Neural cell (in vitro differentiated cells): ENCODE measurements around the gene GDF9. TPM values are rescaled to one million over a fixed set of nuclear protein-coding genes. Genes with fewer than 3 reads are reported as not detected.

Source experiments
- H2AFZ ChIP-seq: fragments of 200-600, 300-800 bp; sonication (generic), shearing (Covaris generic); 2 replicates; pipeline ENCODE4 v1.6.0; 2014; ENCODE audit warnings: low read depth, mild to moderate bottlenecking, antibody characterized with exemption, low read length, moderate library complexity
- H3F3A ChIP-seq: fragments of 200-600 bp; shearing (Covaris generic); 2 replicates; pipeline ENCODE4 v1.6.1; 2016; ENCODE audit warnings: mild to moderate bottlenecking, moderate library complexity, mixed read lengths, antibody characterized with exemption, low read length; ENCODE audit not compliant: insufficient read depth, poor library complexity, severe bottlenecking
- H3K27ac ChIP-seq: fragments of 200-600, 300-800 bp; sonication (generic), shearing (Covaris generic); 2 replicates; pipeline ENCODE4 v1.5.1; 2014; ENCODE audit warnings: mild to moderate bottlenecking, low read length, moderate library complexity
- H3K27me3 ChIP-seq: fragments of 300-800, 200-600 bp; sonication (generic), shearing (Covaris generic); 2 replicates; pipeline ENCODE4 v1.6.0; 2014; ENCODE audit warnings: mild to moderate bottlenecking, low read depth, low read length, moderate library complexity; ENCODE audit not compliant: insufficient read depth
- H3K36me3 ChIP-seq: fragments of 300-800, 200-600 bp; sonication (generic), shearing (Covaris generic); 2 replicates; pipeline ENCODE4 v1.5.1; 2014; ENCODE audit warnings: mild to moderate bottlenecking, antibody characterized with exemption, low read length, moderate library complexity; ENCODE audit not compliant: insufficient read depth
- H3K4me2 ChIP-seq: fragments of 300-800, 200-600 bp; sonication (generic), shearing (Covaris generic); 2 replicates; pipeline ENCODE4 v1.6.0; 2014; ENCODE audit warnings: mild to moderate bottlenecking, low read length
- H3K4me3 ChIP-seq: fragments of 300-800, 200-600 bp; sonication (generic), shearing (Covaris generic); 2 replicates; pipeline ENCODE4 v1.5.1; 2014; ENCODE audit warnings: mild to moderate bottlenecking, low read length, moderate library complexity
- H3K79me2 ChIP-seq: fragments of 200-600 bp; shearing (Covaris generic); replicated peaks from 2 replicates; pipeline ENCODE4 v1.6.0; 2014; ENCODE audit warnings: mild to moderate bottlenecking, low read length, moderate library complexity; ENCODE audit not compliant: insufficient read depth
- H3K9ac ChIP-seq: fragments of 300-800, 200-600 bp; sonication (generic), shearing (Covaris generic); 2 replicates; pipeline ENCODE4 v1.6.1; 2016; ENCODE audit warnings: mild to moderate bottlenecking, low read length, mixed read lengths
- H3K9me2 ChIP-seq: fragments of 200-600 bp; shearing (Covaris generic); 2 replicates; pipeline ENCODE4 v1.6.1; 2016; ENCODE audit warnings: mild to moderate bottlenecking, low read length, mixed read lengths; ENCODE audit not compliant: insufficient read depth
- H3K9me3 ChIP-seq: fragments of 200-600, 300-800 bp; sonication (generic), shearing (Covaris generic); 2 replicates; pipeline ENCODE4 v1.6.1; 2016; ENCODE audit warnings: mild to moderate bottlenecking, mixed run types, low read length, moderate library complexity, mixed read lengths
- H4K20me1 ChIP-seq: fragments of 200-600 bp; shearing (Covaris generic); 2 replicates; pipeline ENCODE4 v1.6.1; 2016; ENCODE audit warnings: mild to moderate bottlenecking, mixed run types; ENCODE audit not compliant: insufficient read depth
- EP300 ChIP-seq: fragments of 450-650 bp; conservative IDR thresholded peaks from 2 replicates; pipeline ENCODE4 v1.6.1; 2014; ENCODE audit warnings: antibody characterized with exemption, mild to moderate bottlenecking, moderate library complexity; ENCODE audit not compliant: poor library complexity, severe bottlenecking
- EZH2 ChIP-seq: fragments of 200-600, 300-800 bp; shearing (Covaris generic), sonication (generic); IDR thresholded peaks from 2 replicates; pipeline ENCODE4 v1.6.1; 2014; ENCODE audit warnings: antibody characterized with exemption, low read length, borderline replicate concordance, mild to moderate bottlenecking; ENCODE audit not compliant: insufficient read depth, poor library complexity, severe bottlenecking
- MXI1 ChIP-seq: fragments of 450-650 bp; conservative IDR thresholded peaks from 2 replicates; pipeline ENCODE4 v1.6.1; 2014; ENCODE audit warnings: antibody characterized with exemption, mild to moderate bottlenecking; ENCODE audit not compliant: poor library complexity, severe bottlenecking
- POLR2AphosphoS5 ChIP-seq: IDR thresholded peaks from 2 replicates; pipeline ENCODE4 v1.6.1; 2012
- RAD21 ChIP-seq: fragments of 450-650 bp; conservative IDR thresholded peaks from 2 replicates; pipeline ENCODE4 v1.6.1; 2014; ENCODE audit warnings: antibody characterized with exemption, mild to moderate bottlenecking, moderate library complexity
- SMC3 ChIP-seq: fragments of 450-650 bp; conservative IDR thresholded peaks from 2 replicates; pipeline ENCODE4 v1.6.1; 2014; ENCODE audit warnings: antibody characterized with exemption, mild to moderate bottlenecking, moderate library complexity; ENCODE audit not compliant: poor library complexity
- TAF1 ChIP-seq: IDR thresholded peaks from 2 replicates; pipeline ENCODE4 v1.6.1; 2012; ENCODE audit warnings: low read depth
- polyA plus RNA-seq: library from polyadenylated mRNA; depleted of rRNA; stranded (reverse); fragments of >200 nt; gene quantifications from 2 replicates; pipeline ENCODE4 v1.2.3, GENCODE V29; 2014
- TF ChIP-seq, protein P1 (sequence below): IDR thresholded peaks from 2 replicates; pipeline ENCODE4 v1.6.1; 2012; ENCODE audit warnings: borderline replicate concordance
- TF ChIP-seq, protein P2 (sequence below): fragments of 450-650 bp; IDR thresholded peaks from 2 replicates; pipeline ENCODE4 v1.5.1; 2014; ENCODE audit warnings: antibody characterized with exemption, mild to moderate bottlenecking, moderate library complexity; ENCODE audit not compliant: poor library complexity, severe bottlenecking

GDF9 gene
- polyA plus RNA-seq, 1 donor from 2014 or later: 5.1 TPM

DNA sequence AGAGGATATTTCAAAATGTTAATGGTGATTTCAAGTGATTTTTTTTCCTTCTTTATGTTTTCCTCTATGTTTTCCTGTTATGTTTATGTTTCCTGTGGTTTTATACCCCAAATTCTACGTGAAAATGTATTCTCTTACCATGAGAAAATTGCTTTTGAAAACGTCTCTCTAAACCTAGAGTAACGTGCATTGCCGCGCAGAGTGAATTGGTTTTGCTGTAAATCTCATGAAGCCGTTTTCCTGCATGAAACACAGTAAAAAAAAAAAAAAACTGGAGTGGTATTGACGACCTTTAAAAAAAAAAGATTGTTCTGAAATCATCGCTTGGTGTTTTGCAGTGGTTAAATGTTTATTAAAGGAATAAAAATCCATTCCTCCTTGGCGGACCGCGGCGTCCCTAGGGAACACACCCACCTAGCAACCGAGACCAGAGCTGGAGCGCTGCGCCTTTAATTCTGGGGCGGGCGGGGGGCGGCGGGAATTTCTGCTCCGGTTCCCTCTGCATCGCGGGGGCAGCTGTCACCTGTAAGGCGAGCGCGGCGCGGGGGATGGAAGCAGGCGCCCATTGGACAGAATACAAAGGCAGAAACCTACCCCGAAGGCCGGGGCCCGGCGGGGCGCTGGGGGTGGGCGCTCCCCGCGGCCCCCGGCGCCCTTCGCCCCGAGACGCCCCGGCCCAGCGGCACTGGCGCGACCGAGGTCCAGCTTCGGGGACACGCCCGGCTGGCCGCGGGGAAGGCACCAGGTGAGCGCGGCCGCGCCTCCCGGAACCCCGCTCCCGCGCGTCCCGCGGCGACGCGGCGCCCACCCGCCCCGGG, 53.3 kb downstream of the GDF9 start, which contains the start of gene SOWAHA:
Gene SOWAHA (plus strand): TSS at position 522 of the 818 bp plus-strand sequence. CDS start 320 bp downstream, outside the sequence.
- TF ChIP-seq RAD21 (no peak), POLR2AphosphoS5 (peak; percentile 28), EP300 (no peak), TAF1 (no peak), EZH2 (no peak)
- TF ChIP-seq, protein P1, sequence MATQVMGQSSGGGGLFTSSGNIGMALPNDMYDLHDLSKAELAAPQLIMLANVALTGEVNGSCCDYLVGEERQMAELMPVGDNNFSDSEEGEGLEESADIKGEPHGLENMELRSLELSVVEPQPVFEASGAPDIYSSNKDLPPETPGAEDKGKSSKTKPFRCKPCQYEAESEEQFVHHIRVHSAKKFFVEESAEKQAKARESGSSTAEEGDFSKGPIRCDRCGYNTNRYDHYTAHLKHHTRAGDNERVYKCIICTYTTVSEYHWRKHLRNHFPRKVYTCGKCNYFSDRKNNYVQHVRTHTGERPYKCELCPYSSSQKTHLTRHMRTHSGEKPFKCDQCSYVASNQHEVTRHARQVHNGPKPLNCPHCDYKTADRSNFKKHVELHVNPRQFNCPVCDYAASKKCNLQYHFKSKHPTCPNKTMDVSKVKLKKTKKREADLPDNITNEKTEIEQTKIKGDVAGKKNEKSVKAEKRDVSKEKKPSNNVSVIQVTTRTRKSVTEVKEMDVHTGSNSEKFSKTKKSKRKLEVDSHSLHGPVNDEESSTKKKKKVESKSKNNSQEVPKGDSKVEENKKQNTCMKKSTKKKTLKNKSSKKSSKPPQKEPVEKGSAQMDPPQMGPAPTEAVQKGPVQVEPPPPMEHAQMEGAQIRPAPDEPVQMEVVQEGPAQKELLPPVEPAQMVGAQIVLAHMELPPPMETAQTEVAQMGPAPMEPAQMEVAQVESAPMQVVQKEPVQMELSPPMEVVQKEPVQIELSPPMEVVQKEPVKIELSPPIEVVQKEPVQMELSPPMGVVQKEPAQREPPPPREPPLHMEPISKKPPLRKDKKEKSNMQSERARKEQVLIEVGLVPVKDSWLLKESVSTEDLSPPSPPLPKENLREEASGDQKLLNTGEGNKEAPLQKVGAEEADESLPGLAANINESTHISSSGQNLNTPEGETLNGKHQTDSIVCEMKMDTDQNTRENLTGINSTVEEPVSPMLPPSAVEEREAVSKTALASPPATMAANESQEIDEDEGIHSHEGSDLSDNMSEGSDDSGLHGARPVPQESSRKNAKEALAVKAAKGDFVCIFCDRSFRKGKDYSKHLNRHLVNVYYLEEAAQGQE: no peak
- Histone ChIP-seq H2AFZ (no peak within 1 kb of the TSS), H3K27ac (no peak within 1 kb of the TSS), H3K4me2 (peak within 1 kb of the TSS; percentile 81), H3K9me3 (peaks cover 5% of the 10 kb centered on the region), H3K9me2 (no peaks in the 10 kb centered on the region), H3K9ac (peak within 1 kb of the TSS; percentile 52), H3K36me3 (no peaks in the 10 kb centered on the region), H3K4me3 (peak within 1 kb of the TSS; percentile 65), H3K27me3 (peaks cover 41% of the 10 kb centered on the region), H3K79me2 (no peaks in the 10 kb centered on the region), H3F3A (no peaks in the 10 kb centered on the region), H4K20me1 (no peaks in the 10 kb centered on the region)

DNA sequence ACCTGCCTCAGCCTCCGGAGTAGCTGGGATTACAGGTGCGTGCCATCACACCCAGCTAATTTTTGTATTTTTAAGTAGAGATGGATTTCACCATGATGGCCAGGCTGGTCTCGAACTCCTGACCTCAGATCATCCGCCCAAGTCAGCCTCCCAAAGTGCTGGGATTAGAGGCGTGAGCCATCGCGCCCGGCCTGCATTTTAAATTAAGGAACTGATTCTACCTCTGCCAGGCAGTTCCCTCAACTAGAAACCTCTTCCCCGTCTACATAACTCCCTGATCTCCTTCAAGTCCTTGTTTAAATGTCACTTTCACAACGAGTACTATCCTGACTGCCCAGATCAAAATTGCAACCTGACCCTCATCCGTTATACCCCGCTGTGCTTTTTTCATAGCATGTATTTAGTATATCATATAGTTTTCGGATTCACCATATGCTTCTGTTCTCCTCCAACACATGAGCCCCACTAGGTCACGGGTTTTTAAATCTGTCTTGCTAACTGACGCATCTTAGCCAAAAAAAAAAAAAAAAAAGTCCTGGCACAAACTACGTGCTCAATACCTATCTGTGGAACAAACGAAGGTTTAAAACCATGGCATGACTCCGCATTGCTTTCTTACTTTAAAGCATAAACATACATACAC, 54.0 kb downstream of the GDF9 start:
- TF ChIP-seq POLR2AphosphoS5: no peak
- TF ChIP-seq EZH2: no peak
- TF ChIP-seq, protein P2, sequence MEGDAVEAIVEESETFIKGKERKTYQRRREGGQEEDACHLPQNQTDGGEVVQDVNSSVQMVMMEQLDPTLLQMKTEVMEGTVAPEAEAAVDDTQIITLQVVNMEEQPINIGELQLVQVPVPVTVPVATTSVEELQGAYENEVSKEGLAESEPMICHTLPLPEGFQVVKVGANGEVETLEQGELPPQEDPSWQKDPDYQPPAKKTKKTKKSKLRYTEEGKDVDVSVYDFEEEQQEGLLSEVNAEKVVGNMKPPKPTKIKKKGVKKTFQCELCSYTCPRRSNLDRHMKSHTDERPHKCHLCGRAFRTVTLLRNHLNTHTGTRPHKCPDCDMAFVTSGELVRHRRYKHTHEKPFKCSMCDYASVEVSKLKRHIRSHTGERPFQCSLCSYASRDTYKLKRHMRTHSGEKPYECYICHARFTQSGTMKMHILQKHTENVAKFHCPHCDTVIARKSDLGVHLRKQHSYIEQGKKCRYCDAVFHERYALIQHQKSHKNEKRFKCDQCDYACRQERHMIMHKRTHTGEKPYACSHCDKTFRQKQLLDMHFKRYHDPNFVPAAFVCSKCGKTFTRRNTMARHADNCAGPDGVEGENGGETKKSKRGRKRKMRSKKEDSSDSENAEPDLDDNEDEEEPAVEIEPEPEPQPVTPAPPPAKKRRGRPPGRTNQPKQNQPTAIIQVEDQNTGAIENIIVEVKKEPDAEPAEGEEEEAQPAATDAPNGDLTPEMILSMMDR: no peak
- no peak for TF ChIP-seq SMC3
- TF ChIP-seq, protein P1: no peak
- no peak for TF ChIP-seq RAD21
- TF ChIP-seq MXI1: no peak
- TF ChIP-seq EP300: no peak
- no peak for TF ChIP-seq TAF1
- Histone ChIP-seq H3K36me3 (no peaks in the 10 kb centered on the region), H2AFZ (no peak overlapping the region), H3K79me2 (no peaks in the 10 kb centered on the region), H4K20me1 (no peaks in the 10 kb centered on the region), H3K4me3 (peak overlapping the region; percentile 65), H3K9ac (peak overlapping the region; percentile 52), H3K9me3 (peaks cover 5% of the 10 kb centered on the region), H3K27ac (no peak overlapping the region), H3F3A (no peaks in the 10 kb centered on the region), H3K4me2 (peak overlapping the region; percentile 81), H3K9me2 (no peaks in the 10 kb centered on the region), H3K27me3 (peaks cover 41% of the 10 kb centered on the region)
